ENCODE data around the gene FBN2.

DNA sequence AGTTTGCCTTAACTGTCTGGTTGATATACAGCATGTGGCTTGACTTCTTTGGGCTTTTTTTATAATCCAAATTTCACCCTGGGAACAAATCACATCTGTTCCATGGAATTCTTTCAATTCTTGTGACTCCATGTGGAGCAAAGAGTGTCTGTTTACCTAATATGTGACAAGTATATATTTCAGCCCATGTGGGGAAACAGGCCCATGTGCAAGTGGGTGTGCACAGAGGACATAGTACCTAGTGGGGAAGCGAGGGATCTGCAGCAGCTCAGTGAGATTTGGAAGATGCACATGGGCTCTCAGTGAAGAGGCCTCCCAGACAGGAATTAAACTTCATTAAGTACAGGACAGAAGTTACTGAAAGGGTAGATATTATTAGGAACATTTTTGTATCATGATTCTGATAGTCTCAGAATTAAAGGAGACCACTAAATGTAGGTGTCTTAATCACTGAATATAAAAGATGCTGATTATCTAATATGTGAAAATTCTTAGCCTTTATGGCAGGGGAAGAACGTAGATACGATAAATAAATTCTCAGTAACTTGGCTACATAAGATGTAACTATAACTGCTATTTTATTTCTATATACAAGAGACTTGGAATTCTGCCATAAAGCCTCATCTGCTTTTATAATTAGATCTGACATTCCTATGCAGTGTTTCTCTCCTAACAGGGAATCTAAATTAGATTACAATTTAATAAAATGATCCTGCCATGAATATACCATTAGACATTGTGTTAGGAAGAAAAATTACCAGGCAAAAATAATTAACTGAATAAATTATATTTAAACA lies 273.3 kb downstream of the FBN2 start:
- TF ChIP-seq, protein P1, sequence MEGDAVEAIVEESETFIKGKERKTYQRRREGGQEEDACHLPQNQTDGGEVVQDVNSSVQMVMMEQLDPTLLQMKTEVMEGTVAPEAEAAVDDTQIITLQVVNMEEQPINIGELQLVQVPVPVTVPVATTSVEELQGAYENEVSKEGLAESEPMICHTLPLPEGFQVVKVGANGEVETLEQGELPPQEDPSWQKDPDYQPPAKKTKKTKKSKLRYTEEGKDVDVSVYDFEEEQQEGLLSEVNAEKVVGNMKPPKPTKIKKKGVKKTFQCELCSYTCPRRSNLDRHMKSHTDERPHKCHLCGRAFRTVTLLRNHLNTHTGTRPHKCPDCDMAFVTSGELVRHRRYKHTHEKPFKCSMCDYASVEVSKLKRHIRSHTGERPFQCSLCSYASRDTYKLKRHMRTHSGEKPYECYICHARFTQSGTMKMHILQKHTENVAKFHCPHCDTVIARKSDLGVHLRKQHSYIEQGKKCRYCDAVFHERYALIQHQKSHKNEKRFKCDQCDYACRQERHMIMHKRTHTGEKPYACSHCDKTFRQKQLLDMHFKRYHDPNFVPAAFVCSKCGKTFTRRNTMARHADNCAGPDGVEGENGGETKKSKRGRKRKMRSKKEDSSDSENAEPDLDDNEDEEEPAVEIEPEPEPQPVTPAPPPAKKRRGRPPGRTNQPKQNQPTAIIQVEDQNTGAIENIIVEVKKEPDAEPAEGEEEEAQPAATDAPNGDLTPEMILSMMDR (IDR thresholded peaks at IDR 0.05) = peak in 1 of 12 donors; percentile 9
- TF ChIP-seq POLR2A (IDR thresholded peaks at IDR 0.05) = no peak

Measured in heart left ventricle (tissue), 13 donors.